Stimulated activated CD4-positive, alpha-beta T cell treated with anti-CD3 and anti-CD28 coated beads, TNF-alpha, amount 100 ng/mL, for 48 hours (primary cell): ENCODE results near the gene MLLT3.

ENCODE experiments used
- DNase-seq, 3 donors: peaks; one replicate each; pipeline ENCODE4 v3.0.0-alpha.2; 2020; ENCODE audit warnings: low read depth in 3 of 3

The MLLT3 gene

GRCh38 chr9:20477940-20478620 is 144.2 kb downstream of the MLLT3 start:
- peak in 1 of 3 donors; percentile 1 for DNase-seq

GRCh38 chr9:20476912-20477521 is 145.3 kb downstream of the MLLT3 start:
- no peak for DNase-seq

- DNase-seq: no peak
Measured at GRCh38 chr9:20474496-20474895, 147.8 kb downstream of the MLLT3 start.

GRCh38 chr9:20473515-20474013 is 148.7 kb downstream of the MLLT3 start:
- no peak for DNase-seq

GRCh38 chr9:20472342-20473045 is 149.8 kb downstream of the MLLT3 start:
- DNase-seq: no peak

- DNase-seq: no peak
Measured at GRCh38 chr9:20466328-20467008, 155.8 kb downstream of the MLLT3 start.

GRCh38 chr9:20464242-20464641 is 158.1 kb downstream of the MLLT3 start:
- no peak for DNase-seq

GRCh38 chr9:20463823-20464222 is 158.5 kb downstream of the MLLT3 start:
- DNase-seq: no peak

GRCh38 chr9:20462410-20462809 is 159.9 kb downstream of the MLLT3 start:
- no peak for DNase-seq

- no peak for DNase-seq
Measured at GRCh38 chr9:20447291-20447690, 175.0 kb downstream of the MLLT3 start.

- no peak for DNase-seq
Measured at GRCh38 chr9:20446248-20446647, 176.1 kb downstream of the MLLT3 start.

GRCh38 chr9:20442461-20443319 is 179.6 kb downstream of the MLLT3 start:
- DNase-seq: no peak

- DNase-seq: no peak
Measured at GRCh38 chr9:20441711-20442423, 180.4 kb downstream of the MLLT3 start.

GRCh38 chr9:20441166-20441565 is 181.1 kb downstream of the MLLT3 start:
- no peak for DNase-seq

- DNase-seq: no peak
Measured at GRCh38 chr9:20437476-20437875, 184.8 kb downstream of the MLLT3 start.

GRCh38 chr9:20436476-20437195 is 185.7 kb downstream of the MLLT3 start:
- DNase-seq: no peak

GRCh38 chr9:20428976-20429375 is 193.3 kb downstream of the MLLT3 start:
- no peak for DNase-seq

GRCh38 chr9:20427359-20427758 is 194.9 kb downstream of the MLLT3 start:
- no peak for DNase-seq

- no peak for DNase-seq
Measured at GRCh38 chr9:20426019-20426418, 196.3 kb downstream of the MLLT3 start.

GRCh38 chr9:20419533-20419932 is 202.8 kb downstream of the MLLT3 start:
- no peak for DNase-seq
